ENCODE measurements around the gene ACVR2A.

Gene ACVR2A

GRCh38 chr2:147909178-147909577 lies 64.3 kb downstream of the ACVR2A start:
- Histone ChIP-seq H3K27ac (ENCODE audit: low read length) (no peak overlapping the region), H2AFZ (ENCODE audit: low read depth, low read length) (no peak overlapping the region), H3K27me3 (ENCODE audit: low read depth, low read length) (no peaks in the 10 kb centered on the region), H4K20me1 (ENCODE audit: insufficient read depth, low read length) (no peaks in the 10 kb centered on the region), H3K4me2 (ENCODE audit: low read length) (no peak overlapping the region), H3K36me3 (replicated peaks; ENCODE audit: low read depth, low read length) (no peaks in the 10 kb centered on the region), H3K79me2 (ENCODE audit: low read length) (no peaks in the 10 kb centered on the region), H3K9me3 (ENCODE audit: insufficient read depth, low read length) (no peaks in the 10 kb centered on the region), H3K4me1 (ENCODE audit: low read length) (peaks cover 2% of the 10 kb centered on the region; the same call in 1 of the 2 replicates), H3K4me3 (ENCODE audit: low read length) (no peak overlapping the region), H3K9ac (ENCODE audit: low read length) (no peak overlapping the region)
- TF ChIP-seq CTCF (IDR thresholded peaks at IDR 0.05; ENCODE audit: low read depth, low read length) (no peak), EZH2phosphoT487 (IDR thresholded peaks at IDR 0.05; ENCODE audit: low read depth) (no peak)

DNA sequence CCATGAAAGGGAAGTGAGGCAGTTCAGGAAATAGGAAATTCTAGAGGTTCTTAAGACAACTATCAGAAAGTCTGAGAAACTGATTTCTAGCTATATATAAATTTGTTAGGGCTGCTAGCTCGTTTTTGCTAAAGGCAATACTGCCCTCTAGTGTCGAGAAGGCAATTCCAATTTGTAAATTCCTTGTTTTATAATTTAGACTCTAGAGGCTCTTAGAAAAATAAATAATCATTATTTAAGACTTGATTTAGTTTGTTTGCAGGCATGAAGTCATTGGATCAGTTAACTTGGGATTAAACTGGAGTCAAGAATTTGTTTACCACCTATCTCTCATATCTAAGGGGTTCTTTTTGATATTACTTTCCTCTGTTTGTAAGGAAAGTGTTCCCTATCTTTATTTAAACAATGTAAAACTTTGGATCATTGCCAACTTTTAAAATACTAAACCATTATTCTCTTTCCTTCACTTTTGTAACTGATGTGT lies 66.2 kb downstream of the ACVR2A start:
- Histone ChIP-seq H3K4me3 (ENCODE audit: low read length) (no peak overlapping the region), H3K9ac (ENCODE audit: low read length) (no peak overlapping the region), H4K20me1 (ENCODE audit: insufficient read depth, low read length) (no peaks in the 10 kb centered on the region), H3K9me3 (ENCODE audit: insufficient read depth, low read length) (no peaks in the 10 kb centered on the region), H3K27ac (ENCODE audit: low read length) (no peak overlapping the region), H3K36me3 (replicated peaks; ENCODE audit: low read depth, low read length) (no peaks in the 10 kb centered on the region), H2AFZ (ENCODE audit: low read depth, low read length) (no peak overlapping the region), H3K79me2 (ENCODE audit: low read length) (no peaks in the 10 kb centered on the region), H3K4me2 (ENCODE audit: low read length) (no peak overlapping the region), H3K27me3 (ENCODE audit: low read depth, low read length) (no peaks in the 10 kb centered on the region), H3K4me1 (ENCODE audit: low read length) (peaks cover 2% of the 10 kb centered on the region; the same call in 1 of the 2 replicates)
- TF ChIP-seq EZH2phosphoT487 (IDR thresholded peaks at IDR 0.05; ENCODE audit: low read depth): no peak
- TF ChIP-seq CTCF (IDR thresholded peaks at IDR 0.05; ENCODE audit: low read depth, low read length): peak; percentile 83

- Histone ChIP-seq H3K4me3 (ENCODE audit: low read length) (no peak overlapping the region), H3K27ac (ENCODE audit: low read length) (no peak overlapping the region), H3K36me3 (replicated peaks; ENCODE audit: low read depth, low read length) (no peaks in the 10 kb centered on the region), H4K20me1 (ENCODE audit: insufficient read depth, low read length) (no peaks in the 10 kb centered on the region), H3K27me3 (ENCODE audit: low read depth, low read length) (no peaks in the 10 kb centered on the region), H3K4me2 (ENCODE audit: low read length) (no peak overlapping the region), H2AFZ (ENCODE audit: low read depth, low read length) (no peak overlapping the region), H3K9ac (ENCODE audit: low read length) (no peak overlapping the region), H3K4me1 (ENCODE audit: low read length) (peaks cover 2% of the 10 kb centered on the region; the same call in 1 of the 2 replicates), H3K9me3 (ENCODE audit: insufficient read depth, low read length) (no peaks in the 10 kb centered on the region), H3K79me2 (ENCODE audit: low read length) (no peaks in the 10 kb centered on the region)
- TF ChIP-seq EZH2phosphoT487 (IDR thresholded peaks at IDR 0.05; ENCODE audit: low read depth): no peak
- TF ChIP-seq CTCF (IDR thresholded peaks at IDR 0.05; ENCODE audit: low read depth, low read length): peak; percentile 16; the same call in 1 of the 2 replicates
Observed at GRCh38 chr2:147913701-147914480, 69.1 kb downstream of the ACVR2A start.

GRCh38 chr2:147916067-147916466 lies 71.2 kb downstream of the ACVR2A start:
- Histone ChIP-seq H3K27ac (ENCODE audit: low read length) (no peak overlapping the region), H3K27me3 (ENCODE audit: low read depth, low read length) (no peaks in the 10 kb centered on the region), H2AFZ (ENCODE audit: low read depth, low read length) (no peak overlapping the region), H3K79me2 (ENCODE audit: low read length) (no peaks in the 10 kb centered on the region), H3K9me3 (ENCODE audit: insufficient read depth, low read length) (no peaks in the 10 kb centered on the region), H3K36me3 (replicated peaks; ENCODE audit: low read depth, low read length) (no peaks in the 10 kb centered on the region), H3K9ac (ENCODE audit: low read length) (no peak overlapping the region), H3K4me3 (ENCODE audit: low read length) (no peak overlapping the region), H3K4me2 (ENCODE audit: low read length) (no peak overlapping the region), H3K4me1 (ENCODE audit: low read length) (no peaks in the 10 kb centered on the region; the same call in 1 of the 2 replicates), H4K20me1 (ENCODE audit: insufficient read depth, low read length) (no peaks in the 10 kb centered on the region)
- TF ChIP-seq CTCF (IDR thresholded peaks at IDR 0.05; ENCODE audit: low read depth, low read length) (no peak), EZH2phosphoT487 (IDR thresholded peaks at IDR 0.05; ENCODE audit: low read depth) (no peak)

Measured in OCI-LY3 (cell line).